HG03159 (cell line): Measurements from ENCODE around the gene NR2C2AP.
A peak's percentile ranks its signal among the peaks of the same experiment; 100 is the strongest.
"Not testable (repeated sequence)": the region's sequence is repeated elsewhere in the genome, so short reads cannot be mapped to it uniquely, and the experiment has no call there.

Experiments used
- ATAC-seq: cut with Tn5 transposase; IDR thresholded peaks from one replicate; pipeline ENCODE4 v1.9.1; 2021; ENCODE audit warnings: mild to moderate bottlenecking, moderate library complexity; ENCODE audit not compliant: unreplicated experiment

NR2C2AP gene

DNA sequence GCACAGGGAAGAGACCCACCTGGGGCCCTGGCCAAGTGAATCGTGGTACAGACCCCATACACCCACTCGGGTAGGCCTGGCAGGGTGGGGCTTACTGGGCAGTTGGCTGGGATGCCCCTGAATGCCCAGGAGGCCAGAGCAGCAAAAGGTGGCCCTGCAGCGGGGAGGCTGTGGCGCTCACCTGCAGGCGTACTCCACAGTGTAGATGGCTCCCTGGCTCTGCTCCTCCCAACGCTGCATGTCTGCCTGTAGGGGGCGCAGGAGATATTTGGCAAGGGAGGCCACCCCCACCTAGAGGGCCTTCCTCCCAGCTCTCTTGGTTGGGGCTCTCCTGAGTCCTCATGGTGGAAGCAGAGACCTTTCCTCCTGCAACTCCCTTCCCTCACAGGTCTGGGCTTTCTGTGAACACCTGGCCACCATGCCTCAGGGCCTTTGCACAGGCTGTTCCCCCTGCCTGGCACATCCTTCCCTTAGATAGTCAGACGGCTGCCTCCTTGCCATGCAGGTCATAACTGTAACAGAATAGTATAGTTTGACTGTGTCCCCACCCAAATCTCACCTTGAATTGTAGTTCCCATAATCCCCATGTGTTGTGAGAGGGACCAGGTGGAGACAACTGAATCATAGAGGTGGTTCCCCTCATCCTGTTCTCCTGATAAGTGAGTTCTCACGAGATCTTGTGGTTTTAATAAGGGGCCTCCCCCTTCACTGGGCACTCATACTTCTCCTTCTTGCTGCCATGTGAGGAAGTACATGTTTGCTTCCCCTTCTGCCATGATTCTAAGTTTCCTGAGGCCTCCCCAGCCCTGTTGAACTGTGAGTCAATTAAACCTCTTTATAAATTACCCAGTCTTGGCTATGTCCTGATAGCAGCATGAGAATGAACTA lies 17.1 kb downstream of the NR2C2AP start:
- no peak for ATAC-seq

DNA sequence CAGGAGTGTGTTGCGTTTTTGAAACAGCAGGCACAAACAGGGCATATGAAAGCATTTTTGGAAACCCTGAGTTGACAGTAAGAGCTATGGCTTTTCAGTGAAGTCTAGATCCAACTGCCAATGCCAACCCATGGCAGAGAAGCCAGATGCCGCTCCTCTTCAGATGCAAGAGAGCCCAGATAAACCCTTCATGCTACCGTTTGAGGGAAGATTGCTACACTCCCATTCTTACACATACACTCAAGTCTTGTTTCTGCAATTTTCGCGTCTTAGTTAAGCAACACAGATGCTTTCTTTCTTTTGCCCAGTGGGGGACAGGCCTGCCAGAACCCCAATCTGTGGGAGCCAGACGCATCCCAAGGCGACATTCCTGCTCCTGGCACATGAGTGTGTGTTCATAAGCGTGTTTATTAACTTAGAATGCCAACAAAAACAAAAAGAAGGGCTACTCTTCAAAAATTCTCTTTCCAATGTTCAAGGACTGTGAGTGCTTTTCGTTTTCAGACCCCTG lies 21.7 kb downstream of the NR2C2AP start:
- no peak for ATAC-seq

GRCh38 chr19:19179548-19180441 lies 23.4 kb downstream of the NR2C2AP start:
- no peak for ATAC-seq

- no peak for ATAC-seq
Observed at GRCh38 chr19:19176950-19177349, 26.3 kb downstream of the NR2C2AP start.

- ATAC-seq, result not testable (repeated sequence)
Observed at GRCh38 chr19:19173243-19173642, 30.0 kb downstream of the NR2C2AP start.

DNA sequence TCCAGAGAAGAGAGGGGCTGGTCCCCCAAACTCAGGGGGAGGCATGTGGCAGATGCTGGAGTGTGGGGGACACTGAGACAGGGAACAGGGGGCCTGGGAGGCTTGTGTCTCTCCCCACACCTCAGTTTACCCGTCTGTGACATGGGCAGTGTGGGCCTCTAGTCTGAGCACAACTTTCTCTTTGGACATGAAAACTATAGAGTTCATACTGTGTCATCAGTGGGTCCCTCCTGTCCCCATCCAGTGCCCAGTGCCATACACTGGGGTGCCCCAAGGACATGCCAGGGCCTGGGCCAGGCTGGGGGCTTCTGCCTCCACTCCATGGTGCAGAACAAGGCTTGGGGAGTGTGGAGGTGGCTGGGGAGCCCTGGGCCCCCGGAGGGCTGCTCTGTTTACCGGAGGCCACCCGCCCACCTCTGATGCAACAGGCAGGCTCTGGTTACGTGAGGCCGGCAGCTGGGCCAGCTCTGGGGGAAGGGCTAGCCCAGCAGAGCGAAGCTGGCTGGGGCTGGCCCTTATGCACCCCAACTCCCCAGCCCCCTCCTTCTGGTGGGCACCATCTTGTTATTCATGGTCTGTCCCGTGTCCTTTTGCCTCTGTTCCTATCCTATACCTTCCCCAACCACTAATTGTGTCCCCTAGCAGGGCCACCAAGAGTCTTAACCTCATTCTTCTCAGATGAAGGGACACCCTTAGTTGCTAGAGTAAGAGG lies 31.2 kb downstream of the NR2C2AP start:
- no peak for ATAC-seq

DNA sequence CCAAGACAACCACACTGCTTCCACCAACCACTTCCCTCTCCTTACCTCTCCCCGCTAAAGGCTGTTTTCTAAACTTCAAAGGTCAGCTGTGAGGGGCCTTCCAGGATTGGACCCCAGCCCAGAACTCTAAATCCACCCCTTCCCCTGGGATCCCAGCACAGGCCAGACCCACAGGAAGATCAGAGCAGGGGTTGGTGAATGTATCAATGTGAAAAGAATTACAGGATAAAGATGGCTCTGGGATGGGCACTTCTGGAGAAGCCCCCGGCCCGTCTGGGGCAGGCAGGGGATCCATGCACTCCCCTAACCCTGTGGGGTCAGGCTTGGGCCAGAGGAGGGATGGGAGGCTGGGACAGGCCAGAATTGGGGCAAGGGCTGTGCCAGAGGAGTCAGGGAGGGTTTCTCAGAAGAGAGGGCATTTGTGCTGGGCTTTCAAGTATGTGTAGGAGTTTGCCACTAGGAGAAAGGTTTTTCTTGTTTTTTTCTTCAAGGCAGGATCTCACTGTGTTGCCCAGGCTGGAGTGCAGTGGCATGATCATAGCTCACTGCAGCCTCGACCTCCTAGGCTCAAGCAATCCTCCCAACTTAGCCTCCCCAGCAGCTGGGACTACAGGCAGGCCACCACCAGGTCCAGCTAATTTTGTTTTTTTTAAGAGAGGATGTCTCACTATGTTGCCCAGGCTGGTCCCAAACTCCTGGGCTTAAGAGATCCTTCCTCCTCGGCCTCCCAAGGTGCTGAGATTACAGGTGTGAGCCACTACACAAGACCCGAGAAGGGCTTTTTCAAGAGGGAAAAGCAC lies 32.1 kb downstream of the NR2C2AP start:
- ATAC-seq, result no peak

- ATAC-seq, result peak; percentile 85
Observed at GRCh38 chr19:19170053-19170872, 33.0 kb downstream of the NR2C2AP start, which contains the start of gene MEF2B. Gene MEF2B, minus strand, starts transcription at chr19:19170263. Its CDS starts 19,528 bp downstream, at chr19:19150735.

- ATAC-seq, result no peak
Observed at GRCh38 chr19:19169236-19170052, 33.8 kb downstream of the NR2C2AP start.

GRCh38 chr19:19167612-19168011 lies 35.6 kb downstream of the NR2C2AP start:
- ATAC-seq, result no peak

- no peak for ATAC-seq
Observed at GRCh38 chr19:19165396-19165795, 37.8 kb downstream of the NR2C2AP start.

DNA sequence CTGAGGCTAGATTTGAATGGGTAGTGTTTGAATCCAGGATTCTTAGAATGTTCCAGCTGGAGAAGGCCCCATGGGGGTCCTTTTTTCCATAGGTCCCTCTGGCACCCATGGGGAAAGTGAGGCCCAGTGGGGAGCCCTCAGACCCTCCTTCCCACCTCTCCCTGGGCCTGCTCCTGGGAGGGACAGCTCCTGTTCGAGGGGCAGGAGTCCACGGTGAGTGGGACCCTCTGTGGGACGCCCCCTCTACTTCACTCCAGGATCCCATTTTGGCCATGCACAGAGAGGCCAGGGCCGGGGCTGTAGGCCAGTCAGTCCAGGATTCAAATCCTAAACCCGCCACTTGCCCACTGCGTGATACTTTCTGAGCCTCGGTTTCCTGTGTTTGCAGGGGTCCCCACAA lies 40.7 kb downstream of the NR2C2AP start:
- no peak for ATAC-seq

- peak; percentile 48 for ATAC-seq
Observed at GRCh38 chr19:19160461-19161035, 42.7 kb downstream of the NR2C2AP start.

DNA sequence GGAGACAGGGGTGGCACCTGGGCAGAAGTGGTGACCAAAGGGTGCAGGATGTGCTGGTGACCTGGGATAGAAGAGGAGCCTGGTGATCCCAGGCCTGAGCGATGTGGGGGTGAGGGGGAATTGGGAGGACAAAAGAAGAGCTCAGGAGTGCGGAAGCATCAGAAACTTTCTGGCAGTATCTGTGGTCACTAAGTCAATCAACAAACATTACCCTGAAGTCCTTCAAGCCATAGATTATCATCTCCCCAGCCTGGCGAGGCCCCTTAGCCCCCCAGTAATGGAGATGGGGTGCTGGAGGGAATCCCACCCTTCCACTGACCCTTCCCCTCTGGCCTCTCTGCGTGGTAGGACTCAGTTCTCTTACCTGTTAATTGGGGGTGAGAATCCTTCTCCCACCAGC lies 43.7 kb downstream of the NR2C2AP start:
- no peak for ATAC-seq

DNA sequence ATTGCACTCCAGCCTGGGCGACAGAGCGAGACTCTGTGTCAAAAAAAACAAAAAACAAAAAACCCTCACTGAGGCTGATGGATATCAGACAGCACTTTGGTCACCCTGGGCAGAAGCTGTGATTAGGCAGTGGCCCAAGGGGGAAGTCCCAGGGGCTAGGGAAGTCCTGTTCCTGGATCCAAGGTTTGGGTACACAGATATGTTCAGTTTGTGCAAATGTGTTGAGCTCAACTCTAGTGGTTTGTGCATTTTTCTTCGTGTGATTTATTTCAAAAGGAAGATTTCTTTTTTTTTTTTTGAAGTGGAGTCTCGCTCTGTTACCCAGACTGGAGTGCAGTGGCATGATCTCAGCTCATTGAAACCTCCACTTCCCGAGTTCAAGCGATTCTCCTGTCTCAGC lies 45.4 kb downstream of the NR2C2AP start:
- no peak for ATAC-seq

DNA sequence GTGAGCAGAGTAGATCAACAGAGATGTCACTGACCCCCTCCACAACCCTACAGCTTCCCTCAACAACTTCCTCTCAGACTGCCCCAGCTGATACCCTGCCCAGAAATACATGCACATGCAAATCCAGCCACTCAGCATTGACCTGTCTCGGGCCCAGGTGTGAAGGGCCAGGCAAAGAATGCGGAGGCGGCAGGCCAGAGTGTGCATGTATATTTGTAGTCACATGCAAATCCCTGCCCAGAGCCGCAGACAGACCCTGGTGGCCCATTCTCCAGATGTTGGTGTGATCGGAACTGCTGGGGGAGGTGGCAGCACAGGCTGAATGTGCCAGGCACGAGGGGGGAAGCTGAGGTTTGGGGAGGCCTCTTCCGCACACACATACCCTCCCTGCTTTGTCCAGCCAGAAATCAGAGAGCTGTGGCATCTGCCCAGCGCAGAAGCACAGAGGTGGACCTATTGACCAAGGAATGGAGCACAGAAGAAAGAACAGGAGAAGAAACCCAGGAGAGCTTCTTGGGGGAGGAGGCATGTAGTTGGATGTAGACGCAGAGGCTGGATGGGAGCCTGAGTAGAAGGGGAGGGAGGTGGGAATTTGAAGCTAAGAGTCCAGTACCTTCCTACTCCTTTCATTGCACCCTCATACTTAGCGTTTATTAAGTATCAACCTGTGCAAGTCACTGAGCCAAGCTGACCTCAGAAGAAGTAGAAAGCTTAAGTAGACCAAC lies 47.6 kb downstream of the NR2C2AP start:
- ATAC-seq, result no peak

DNA sequence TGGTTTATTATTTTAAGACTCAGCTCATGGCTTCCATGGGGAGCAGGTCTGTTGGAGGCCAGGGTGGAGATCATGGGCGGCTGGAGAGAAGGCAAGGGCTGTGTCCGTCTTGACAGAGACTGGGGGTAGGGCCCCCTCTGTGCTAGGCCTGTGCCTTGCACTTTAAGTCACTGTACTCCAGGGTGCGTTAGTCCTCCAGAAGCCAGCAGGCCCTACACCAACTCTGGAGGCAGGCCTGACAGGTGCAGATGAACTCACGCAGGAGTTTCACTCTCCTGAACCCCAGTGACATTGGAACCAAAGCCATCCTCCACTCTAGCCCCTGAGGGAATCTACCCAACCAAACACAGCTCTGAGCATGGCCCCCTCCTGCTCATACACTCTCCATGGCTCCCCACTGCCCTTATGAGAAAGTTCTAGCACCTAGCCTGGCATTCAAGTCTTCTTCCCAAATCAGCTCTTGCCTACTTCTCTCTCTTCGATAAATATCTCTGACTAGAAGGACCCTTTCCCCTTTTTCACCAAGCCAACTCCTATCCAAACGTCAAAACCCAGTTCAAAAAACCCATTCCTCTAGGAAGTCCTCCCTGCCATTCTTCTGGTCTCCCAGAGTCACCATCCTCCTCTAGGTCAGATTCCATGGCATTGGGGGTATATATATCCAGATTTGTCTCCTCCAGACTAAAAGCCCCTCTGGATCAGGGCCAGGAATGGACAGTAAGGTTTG lies 48.3 kb downstream of the NR2C2AP start:
- no peak for ATAC-seq
